ENCODE results near the gene LCLAT1.

LCLAT1 gene

GRCh38 chr2:30447149-30448045 lies at the start of gene LCLAT1:
LCLAT1 (plus strand) TSS chr2:30447246; CDS start chr2:30525591, 78,345 bp downstream.
- peak in 54 of 56 donors; percentile 7 to 92 (median 68) for DNase-seq

- no peak for DNase-seq
Observed at GRCh38 chr2:30398084-30398873, 48.8 kb upstream of the LCLAT1 start.

GRCh38 chr2:30400151-30400954 lies 46.7 kb upstream of the LCLAT1 start:
- no peak for DNase-seq

GRCh38 chr2:30402441-30403182 lies 44.4 kb upstream of the LCLAT1 start:
- no peak for DNase-seq

GRCh38 chr2:30403592-30404312 lies 43.3 kb upstream of the LCLAT1 start:
- DNase-seq, result no peak

GRCh38 chr2:30404319-30405259 lies 42.5 kb upstream of the LCLAT1 start:
- no peak for DNase-seq

GRCh38 chr2:30405260-30405605 lies 41.8 kb upstream of the LCLAT1 start:
- DNase-seq, result no peak

- no peak for DNase-seq
Observed at GRCh38 chr2:30406853-30407252, 40.2 kb upstream of the LCLAT1 start.

GRCh38 chr2:30408961-30409387 lies 38.1 kb upstream of the LCLAT1 start:
- DNase-seq, result no peak

- peak in 7 of 56 donors; percentile 14 to 57 (median 46) for DNase-seq
Observed at GRCh38 chr2:30410217-30410616, 36.8 kb upstream of the LCLAT1 start.

GRCh38 chr2:30412047-30412683 lies 34.9 kb upstream of the LCLAT1 start:
- DNase-seq, result no peak

GRCh38 chr2:30412684-30413570 lies 34.1 kb upstream of the LCLAT1 start:
- no peak for DNase-seq

- DNase-seq, result no peak
Observed at GRCh38 chr2:30414961-30415360, 32.1 kb upstream of the LCLAT1 start.

GRCh38 chr2:30417253-30417652 lies 29.8 kb upstream of the LCLAT1 start:
- peak in 7 of 56 donors; percentile 3 to 32 (median 17) for DNase-seq

- no peak for DNase-seq
Observed at GRCh38 chr2:30421026-30421603, 25.9 kb upstream of the LCLAT1 start.

- DNase-seq, result peak in 1 of 56 donors; percentile 15
Observed at GRCh38 chr2:30421604-30422443, 25.2 kb upstream of the LCLAT1 start.
